HG02973 (cell line): ENCODE results near the gene CLEC4M.
"Not testable (repeated sequence)": the region's sequence is repeated elsewhere in the genome, so short reads cannot be mapped to it uniquely, and the experiment has no call there.

Source experiments
- ATAC-seq: cut with Tn5 transposase; IDR thresholded peaks from one replicate; pipeline ENCODE4 v1.9.1; 2021; ENCODE audit warnings: moderate library complexity; ENCODE audit not compliant: unreplicated experiment

Gene CLEC4M

GRCh38 chr19:7801020-7801570 is 38.1 kb downstream of the CLEC4M start:
- ATAC-seq = no peak

GRCh38 chr19:7806234-7806633 is 43.2 kb downstream of the CLEC4M start:
- no peak for ATAC-seq

- no peak for ATAC-seq
Observed at GRCh38 chr19:7806876-7807275, 43.8 kb downstream of the CLEC4M start.

GRCh38 chr19:7808108-7808507 is 45.1 kb downstream of the CLEC4M start:
- no peak for ATAC-seq

GRCh38 chr19:7811989-7812388 is 48.9 kb downstream of the CLEC4M start:
- ATAC-seq = no peak

GRCh38 chr19:7815325-7815724 is 52.3 kb downstream of the CLEC4M start:
- ATAC-seq = no peak

- ATAC-seq = not testable (repeated sequence)
Observed at GRCh38 chr19:7816040-7816439, 53.0 kb downstream of the CLEC4M start.

- ATAC-seq = no peak
Observed at GRCh38 chr19:7817801-7818200, 54.8 kb downstream of the CLEC4M start.

GRCh38 chr19:7818806-7819205 is 55.8 kb downstream of the CLEC4M start:
- no peak for ATAC-seq
